ENCODE data around the gene LRRN1.

DNA sequence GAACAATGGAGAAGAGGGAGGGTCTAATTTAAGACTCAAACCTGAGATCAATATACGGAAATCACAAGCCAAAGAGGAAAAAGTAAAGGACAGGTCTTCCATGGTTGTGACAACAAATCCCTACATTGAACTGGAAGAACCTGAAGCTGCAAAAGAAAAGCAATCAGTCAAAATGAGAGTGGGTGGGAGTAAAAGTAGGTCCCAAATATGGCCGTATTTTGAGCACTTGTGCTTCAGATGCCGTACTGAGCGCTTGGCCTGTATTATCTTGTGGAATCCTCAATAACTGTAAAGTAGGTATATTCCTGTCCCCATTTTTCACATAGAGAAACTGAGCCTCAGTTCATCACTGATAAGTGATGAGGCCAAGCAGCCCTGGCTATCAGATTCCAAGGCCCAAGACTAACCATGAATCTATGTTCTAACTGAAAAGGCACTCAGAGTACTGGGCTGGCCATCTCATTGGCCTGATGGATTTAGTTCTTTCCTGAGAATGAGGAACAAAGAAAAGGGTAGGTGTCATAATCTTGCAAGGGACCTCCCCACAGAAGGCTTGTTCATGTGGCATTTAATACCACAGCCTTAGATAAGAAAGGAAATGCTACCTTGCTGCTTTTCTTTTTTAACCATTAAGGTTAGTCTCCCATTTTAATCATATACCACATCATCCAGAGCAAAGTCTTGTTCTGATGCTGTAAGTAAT lies 52.5 kb downstream of the LRRN1 start:
- TF ChIP-seq POLR2A (IDR thresholded peaks at IDR 0.05) = no peak
- TF ChIP-seq CTCF (IDR thresholded peaks at IDR 0.05) = no peak

Data from lower leg skin (tissue), 3 donors.